Neural progenitor cell (in vitro differentiated cells): ENCODE results near the gene PADI3. TPM values are rescaled to one million over a fixed set of nuclear protein-coding genes. Genes with fewer than 3 reads are reported as not detected.

Source experiments
- DNase-seq: peaks from one replicate; pipeline ENCODE4 v3.0.0-alpha.2; 2016; ENCODE audit warnings: low spot score
- H2AFZ ChIP-seq: fragments of 200-600 bp; sonication (generic); replicated peaks from 2 replicates; pipeline ENCODE4 v1.6.1; 2016; ENCODE audit warnings: antibody characterized with exemption
- H3F3A ChIP-seq: fragments of 200-600 bp; sonication (generic); 2 replicates; pipeline ENCODE4 v1.6.1; 2016; ENCODE audit warnings: antibody characterized with exemption, low read depth
- H3K27ac ChIP-seq: fragments of 200-600 bp; sonication (generic); 2 replicates; pipeline ENCODE4 v1.5.1; 2016; ENCODE audit warnings: mild to moderate bottlenecking
- H3K27me3 ChIP-seq: fragments of 200-600 bp; sonication (generic); 2 replicates; pipeline ENCODE4 v1.6.1; 2016; ENCODE audit warnings: mild to moderate bottlenecking, moderate library complexity
- H3K36me3 ChIP-seq: fragments of 200-600 bp; sonication (generic); 2 replicates; pipeline ENCODE4 v1.5.1; 2016
- H3K4me1 ChIP-seq: fragments of 200-600 bp; sonication (generic); 2 replicates; pipeline ENCODE4 v1.6.1; 2016; ENCODE audit warnings: mixed run types
- H3K4me2 ChIP-seq: fragments of 200-600 bp; sonication (generic); 2 replicates; pipeline ENCODE4 v1.6.1; 2016
- H3K4me3 ChIP-seq: fragments of 200-600 bp; sonication (generic); 2 replicates; pipeline ENCODE4 v1.5.1; 2016
- H3K79me2 ChIP-seq: fragments of 200-600 bp; sonication (generic); 2 replicates; pipeline ENCODE4 v1.6.1; 2016; ENCODE audit warnings: low read depth
- H3K9ac ChIP-seq: fragments of 200-600 bp; sonication (generic); 2 replicates; pipeline ENCODE4 v1.6.1; 2016
- H3K9me3 ChIP-seq: fragments of 200-600 bp; sonication (generic); 2 replicates; pipeline ENCODE4 v1.5.1; 2016; ENCODE audit warnings: low read depth
- H4K20me1 ChIP-seq: fragments of 200-600 bp; sonication (generic); 2 replicates; pipeline ENCODE4 v1.6.1; 2016; ENCODE audit warnings: low read depth
- H3K27ac Mint-ChIP-seq: 3 replicates; pipeline ENCODE4 v1.8.0; 2021; ENCODE audit warnings: mixed read lengths
- H3K27me3 Mint-ChIP-seq: 2 replicates; pipeline ENCODE4 v1.8.0; 2022; ENCODE audit warnings: low read depth, mild to moderate bottlenecking, inconsistent platforms, moderate library complexity, mixed read lengths; ENCODE audit not compliant: insufficient read depth
- H3K36me3 Mint-ChIP-seq: 3 replicates; pipeline ENCODE4 v1.8.0; 2021; ENCODE audit warnings: mixed read lengths
- H3K4me1 Mint-ChIP-seq: 3 replicates; pipeline ENCODE4 v1.8.0; 2021; ENCODE audit warnings: mixed read lengths
- H3K4me3 Mint-ChIP-seq: 3 replicates; pipeline ENCODE4 v1.8.0; 2021; ENCODE audit warnings: mild to moderate bottlenecking, moderate library complexity, mixed read lengths
- H3K9me3 Mint-ChIP-seq: 3 replicates; pipeline ENCODE4 v1.8.0; 2020; ENCODE audit warnings: mixed read lengths
- CTCF ChIP-seq: fragments of 200-600 bp; sonication (generic); IDR thresholded peaks from 2 replicates; pipeline ENCODE4 v1.5.1; 2017; ENCODE audit warnings: antibody characterized with exemption, mild to moderate bottlenecking
- EZH2 ChIP-seq: fragments of 200-600 bp; sonication (generic); IDR thresholded peaks from 2 replicates; pipeline ENCODE4 v1.6.1; 2017; ENCODE audit warnings: antibody characterized with exemption, mild to moderate bottlenecking, moderate library complexity
- EZH2phosphoT487 ChIP-seq: fragments of 200-600 bp; sonication (generic); IDR thresholded peaks from 2 replicates; pipeline ENCODE4 v1.6.1; 2017; ENCODE audit warnings: antibody characterized with exemption
- total RNA-seq: library from RNA; depleted of rRNA; stranded (reverse); fragments of >200 nt; gene quantifications from 2 replicates; pipeline ENCODE4 v1.2.3, GENCODE V29; 2015; ENCODE audit warnings: low replicate concordance

PADI3 gene
- total RNA-seq, 1 donor from 2014 or later, result 1.0 TPM

- TF ChIP-seq EZH2phosphoT487, result no peak
- no peak for TF ChIP-seq EZH2
- no peak for TF ChIP-seq CTCF
- no peak for DNase-seq
- no peak overlapping the region for H3K4me2 ChIP-seq
- no peaks in the 10 kb centered on the region for H3K36me3 ChIP-seq
- no peaks in the 10 kb centered on the region for H3K9me3 ChIP-seq
- Mint-ChIP-seq H3K27me3 (no peaks in the 10 kb centered on the region), H3K9me3 (no peaks in the 10 kb centered on the region), H3K27ac (no peak overlapping the region), H3K4me3 (no peak overlapping the region), H3K36me3 (no peaks in the 10 kb centered on the region), H3K4me1 (peaks cover 5% of the 10 kb centered on the region)
- H3K4me1 ChIP-seq, result no peaks in the 10 kb centered on the region
- no peaks in the 10 kb centered on the region for H3F3A ChIP-seq
- no peaks in the 10 kb centered on the region for H3K27me3 ChIP-seq
- no peak overlapping the region for H3K27ac ChIP-seq
- no peaks in the 10 kb centered on the region for H4K20me1 ChIP-seq
- H3K9ac ChIP-seq, result no peak overlapping the region
- no peak overlapping the region for H3K4me3 ChIP-seq
- no peak overlapping the region for H2AFZ ChIP-seq
- H3K79me2 ChIP-seq, result no peaks in the 10 kb centered on the region
These were observed 6.4 kb downstream of the PADI3 start for GRCh38 chr1:17255336-17255735.

GRCh38 chr1:17258116-17258757 is 9.3 kb downstream of the PADI3 start:
- no peak overlapping the region for H3K27ac Mint-ChIP-seq
- peaks cover 2% of the 10 kb centered on the region for H3K4me1 Mint-ChIP-seq
- no peak for DNase-seq
- no peaks in the 10 kb centered on the region for H3K27me3 ChIP-seq
- H3K36me3 Mint-ChIP-seq, result no peaks in the 10 kb centered on the region
- no peak overlapping the region for H2AFZ ChIP-seq
- H3K9me3 ChIP-seq, result no peaks in the 10 kb centered on the region
- no peaks in the 10 kb centered on the region for H3K4me1 ChIP-seq
- no peaks in the 10 kb centered on the region for H3F3A ChIP-seq
- H3K27me3 Mint-ChIP-seq, result no peaks in the 10 kb centered on the region
- H3K79me2 ChIP-seq, result no peaks in the 10 kb centered on the region
- no peak overlapping the region for H3K4me3 ChIP-seq
- H3K27ac ChIP-seq, result no peak overlapping the region
- no peak overlapping the region for H3K9ac ChIP-seq
- H3K4me3 Mint-ChIP-seq, result no peak overlapping the region
- no peaks in the 10 kb centered on the region for H4K20me1 ChIP-seq
- no peak overlapping the region for H3K4me2 ChIP-seq
- H3K36me3 ChIP-seq, result no peaks in the 10 kb centered on the region
- TF ChIP-seq EZH2 (no peak), EZH2phosphoT487 (no peak), CTCF (no peak)
- no peaks in the 10 kb centered on the region for H3K9me3 Mint-ChIP-seq

- no peak overlapping the region for H3K27ac ChIP-seq
- H3K4me3 Mint-ChIP-seq, result no peak overlapping the region
- no peaks in the 10 kb centered on the region for H3K9me3 ChIP-seq
- no peaks in the 10 kb centered on the region for H4K20me1 ChIP-seq
- H3K4me1 Mint-ChIP-seq, result peaks cover 2% of the 10 kb centered on the region
- H3K36me3 Mint-ChIP-seq, result no peaks in the 10 kb centered on the region
- no peak overlapping the region for H2AFZ ChIP-seq
- H3K27ac Mint-ChIP-seq, result peak overlapping the region; percentile 79
- no peak for DNase-seq
- H3K4me1 ChIP-seq, result no peaks in the 10 kb centered on the region
- H3K4me3 ChIP-seq, result no peak overlapping the region
- H3K27me3 ChIP-seq, result no peaks in the 10 kb centered on the region
- H3F3A ChIP-seq, result no peaks in the 10 kb centered on the region
- H3K9me3 Mint-ChIP-seq, result no peaks in the 10 kb centered on the region
- no peak for TF ChIP-seq EZH2phosphoT487
- no peak for TF ChIP-seq CTCF
- TF ChIP-seq EZH2, result no peak
- no peak overlapping the region for H3K4me2 ChIP-seq
- H3K9ac ChIP-seq, result no peak overlapping the region
- H3K36me3 ChIP-seq, result no peaks in the 10 kb centered on the region
- no peaks in the 10 kb centered on the region for H3K27me3 Mint-ChIP-seq
- H3K79me2 ChIP-seq, result no peaks in the 10 kb centered on the region
These were observed 9.8 kb downstream of the PADI3 start for GRCh38 chr1:17258758-17259130.
